Subcutaneous abdominal adipose tissue (tissue), 5 donors: ENCODE measurements around the gene MLX.
A peak's percentile ranks its signal among the peaks of the same experiment; 100 is the strongest.
"Not testable (repeated sequence)": the region's sequence is repeated elsewhere in the genome, so short reads cannot be mapped to it uniquely, and the experiment has no call there.

Source experiments
- H3K27ac ChIP-seq: one replicate; pipeline ENCODE4 v1.7.0; 2013; ENCODE audit warnings: low read depth, mild to moderate bottlenecking, inconsistent platforms, low read length, moderate library complexity
- H3K27me3 ChIP-seq, 5 donors: one replicate each; pipeline ENCODE4 v1.7.0; 2013; ENCODE audit warnings: low read length in 5 of 5, inconsistent platforms in 1 of 5; ENCODE audit not compliant: control insufficient read depth in 5 of 5, insufficient read depth in 4 of 5
- H3K36me3 ChIP-seq, 5 donors: one replicate each; pipeline ENCODE4 v1.7.0; 2013; ENCODE audit warnings: low read length in 5 of 5; ENCODE audit not compliant: control insufficient read depth in 5 of 5, insufficient read depth in 5 of 5
- H3K4me1 ChIP-seq, 5 donors: one replicate each; pipeline ENCODE4 v1.7.0; 2013; ENCODE audit warnings: low read length in 5 of 5, mild to moderate bottlenecking in 3 of 5, moderate library complexity in 1 of 5; ENCODE audit not compliant: control insufficient read depth in 5 of 5, insufficient read depth in 5 of 5
- H3K4me3 ChIP-seq, 5 donors: one replicate each; pipeline ENCODE4 v1.7.0; 2013; ENCODE audit warnings: low read length in 5 of 5, low read depth in 1 of 5
- H3K9ac ChIP-seq, 5 donors: one replicate each; pipeline ENCODE4 v1.7.0; 2013; ENCODE audit warnings: low read length in 5 of 5, mild to moderate bottlenecking in 4 of 5, moderate library complexity in 3 of 5
- H3K9me3 ChIP-seq, 5 donors: one replicate each; pipeline ENCODE4 v1.7.0; 2013; ENCODE audit warnings: low read length in 5 of 5; ENCODE audit not compliant: control insufficient read depth in 5 of 5
- donor health status: healthy.
- donor health status: healthy.
- donor health status: healthy.
- donor health status: healthy.
- donor health status: healthy.

Gene MLX

GRCh38 chr17:42545755-42546505 lies 21.0 kb upstream of the MLX start:
- H3K27me3 ChIP-seq, H3K9me3 ChIP-seq, H3K9ac ChIP-seq, H3K27ac ChIP-seq, H3K4me3 ChIP-seq: not testable (repeated sequence)
- Histone ChIP-seq H3K36me3 (peaks cover 0 to 39% (median 31%) of the 10 kb centered on the region in 5 donors), H3K4me1 (peaks cover 0 to 37% (median 25%) of the 10 kb centered on the region in 5 donors)

- H3K27ac ChIP-seq: no peak overlapping the region
- peaks cover 0 to 6% (median 0%) of the 10 kb centered on the region in 5 donors for H3K27me3 ChIP-seq
- no peak overlapping the region for H3K4me3 ChIP-seq
- H3K9me3 ChIP-seq: no peaks in the 10 kb centered on the region
- no peak overlapping the region for H3K9ac ChIP-seq
- H3K36me3 ChIP-seq: peaks cover 0 to 28% (median 22%) of the 10 kb centered on the region in 5 donors
- H3K4me1 ChIP-seq: peaks cover 0 to 42% (median 28%) of the 10 kb centered on the region in 5 donors
Observed at GRCh38 chr17:42547001-42547461, 19.9 kb upstream of the MLX start.

GRCh38 chr17:42547698-42548069 lies 19.2 kb upstream of the MLX start:
- peaks cover 0 to 6% (median 0%) of the 10 kb centered on the region in 5 donors for H3K27me3 ChIP-seq
- no peak overlapping the region for H3K27ac ChIP-seq
- peaks cover 0 to 21% (median 21%) of the 10 kb centered on the region in 5 donors for H3K36me3 ChIP-seq
- peaks cover 0 to 47% (median 33%) of the 10 kb centered on the region in 5 donors for H3K4me1 ChIP-seq
- no peaks in the 10 kb centered on the region for H3K9me3 ChIP-seq
- no peak overlapping the region for H3K4me3 ChIP-seq
- H3K9ac ChIP-seq: no peak overlapping the region

GRCh38 chr17:42548070-42548837 lies 18.6 kb upstream of the MLX start:
- Histone ChIP-seq H3K4me1 (peaks cover 0 to 52% (median 37%) of the 10 kb centered on the region in 5 donors), H3K9ac (no peak overlapping the region), H3K4me3 (peak overlapping the region in 2 of 5 donors; percentile 18 to 41), H3K27ac (no peak overlapping the region), H3K27me3 (peaks cover 0 to 6% (median 0%) of the 10 kb centered on the region in 5 donors), H3K36me3 (peaks cover 0 to 16% (median 15%) of the 10 kb centered on the region in 5 donors), H3K9me3 (no peaks in the 10 kb centered on the region)

- no peaks in the 10 kb centered on the region for H3K9me3 ChIP-seq
- H3K36me3 ChIP-seq: peaks cover 0 to 6% (median 6%) of the 10 kb centered on the region in 5 donors
- no peak overlapping the region for H3K4me3 ChIP-seq
- peaks cover 0 to 6% (median 0%) of the 10 kb centered on the region in 5 donors for H3K27me3 ChIP-seq
- H3K4me1 ChIP-seq: peaks cover 2 to 62% (median 46%) of the 10 kb centered on the region in 5 donors
- no peak overlapping the region for H3K9ac ChIP-seq
- no peak overlapping the region for H3K27ac ChIP-seq
Observed at GRCh38 chr17:42548993-42549755, 17.7 kb upstream of the MLX start.

- Histone ChIP-seq H3K4me3 (peak within 1 kb of the TSS in 4 of 5 donors; percentile 81 to 94 (median 90)), H3K27ac (peak within 1 kb of the TSS; percentile 75), H3K9ac (peak within 1 kb of the TSS in 3 of 5 donors; percentile 89 to 91 (median 89)), H3K4me1 (peaks cover 6 to 56% (median 47%) of the 10 kb centered on the region in 5 donors)
- H3K9me3 ChIP-seq, H3K27me3 ChIP-seq, H3K36me3 ChIP-seq: not testable (repeated sequence)
Observed at GRCh38 chr17:42552736-42553135, 14.2 kb upstream of the MLX start, which contains the start of gene HSD17B1. Gene HSD17B1 (plus strand): TSS chr17:42552923. CDS start chr17:42552934, 11 bp downstream.

- Histone ChIP-seq H3K9ac (peak overlapping the region in 3 of 5 donors; percentile 89 to 91 (median 89)), H3K4me1 (peaks cover 6 to 53% (median 44%) of the 10 kb centered on the region in 5 donors), H3K4me3 (peak overlapping the region in 3 of 5 donors; percentile 89 to 94 (median 91)), H3K9me3 (no peaks in the 10 kb centered on the region), H3K27me3 (peaks cover 0 to 6% (median 0%) of the 10 kb centered on the region in 5 donors), H3K27ac (peak overlapping the region; percentile 75), H3K36me3 (no peaks in the 10 kb centered on the region)
Observed at GRCh38 chr17:42553161-42553818, 13.6 kb upstream of the MLX start.

GRCh38 chr17:42553866-42554249 lies 13.0 kb upstream of the MLX start:
- Histone ChIP-seq H3K27ac (peak overlapping the region; percentile 75), H3K27me3 (peaks cover 0 to 3% (median 0%) of the 10 kb centered on the region in 5 donors)

More at GRCh38 chr17:42553866-42554249, 13.0 kb upstream of the MLX start:
- Histone ChIP-seq H3K4me1 (peaks cover 6 to 49% (median 39%) of the 10 kb centered on the region in 5 donors), H3K9me3 (no peaks in the 10 kb centered on the region), H3K4me3 (peak overlapping the region; percentile 65 to 94 (median 89)), H3K9ac (peak overlapping the region in 4 of 5 donors; percentile 89 to 92 (median 90)), H3K36me3 (no peaks in the 10 kb centered on the region)
